ES-I3 (cell line): ENCODE results near the gene LAS1L.
"Not testable (repeated sequence)": the region's sequence is repeated elsewhere in the genome, so short reads cannot be mapped to it uniquely, and the experiment has no call there.

Experiments used
- H3K36me3 ChIP-seq: 2 replicates; pipeline ENCODE4 v1.6.1; 2013; ENCODE audit warnings: mild to moderate bottlenecking, low read length, control low read depth, moderate library complexity; ENCODE audit not compliant: insufficient read depth
- H3K4me1 ChIP-seq: 2 replicates; pipeline ENCODE4 v1.6.1; 2013; ENCODE audit warnings: mild to moderate bottlenecking, control low read depth, low read length; ENCODE audit not compliant: insufficient read depth
- H3K9ac ChIP-seq: 2 replicates; pipeline ENCODE4 v1.6.1; 2013; ENCODE audit warnings: low read depth, mild to moderate bottlenecking, low read length, moderate library complexity
- H3K9me3 ChIP-seq: 2 replicates; pipeline ENCODE4 v1.6.1; 2013; ENCODE audit warnings: mild to moderate bottlenecking, low read length, moderate library complexity; ENCODE audit not compliant: control insufficient read depth, insufficient read depth

LAS1L gene

GRCh38 chrX:65488495-65488894 lies 46.1 kb downstream of the LAS1L start:
- Histone ChIP-seq H3K36me3 (no peaks in the 10 kb centered on the region), H3K9me3 (no peaks in the 10 kb centered on the region), H3K4me1 (no peaks in the 10 kb centered on the region; the same call in none of the 2 replicates), H3K9ac (no peak overlapping the region)

GRCh38 chrX:65480960-65481359 lies 53.6 kb downstream of the LAS1L start:
- H3K9ac ChIP-seq: no peak overlapping the region
- H3K4me1 ChIP-seq: peaks cover 15% of the 10 kb centered on the region
- peaks cover under 1% of the 10 kb centered on the region; the same call in 1 of the 2 replicates for H3K9me3 ChIP-seq
- H3K36me3 ChIP-seq: no peaks in the 10 kb centered on the region

- H3K9ac ChIP-seq, H3K36me3 ChIP-seq, H3K9me3 ChIP-seq: not testable (repeated sequence)
- H3K4me1 ChIP-seq: peaks cover 15% of the 10 kb centered on the region
Measured at GRCh38 chrX:65479102-65479501, 55.5 kb downstream of the LAS1L start.

GRCh38 chrX:65476564-65476963 lies 58.0 kb downstream of the LAS1L start:
- no peak overlapping the region for H3K9ac ChIP-seq
- peaks cover 7% of the 10 kb centered on the region; the same call in 1 of the 2 replicates for H3K9me3 ChIP-seq
- H3K36me3 ChIP-seq: no peaks in the 10 kb centered on the region
- peaks cover 5% of the 10 kb centered on the region for H3K4me1 ChIP-seq

- Histone ChIP-seq H3K9ac (peak overlapping the region; percentile 32; the same call in 1 of the 2 replicates), H3K4me1 (peaks cover 16% of the 10 kb centered on the region), H3K9me3 (no peaks in the 10 kb centered on the region; the same call in 1 of the 2 replicates), H3K36me3 (no peaks in the 10 kb centered on the region)
Measured at GRCh38 chrX:65463550-65463949, 71.0 kb downstream of the LAS1L start.
